GM19328 (cell line): Measurements from ENCODE around the gene RSPH9.

Experiments
- ATAC-seq: cut with Tn5 transposase; IDR thresholded peaks from one replicate; pipeline ENCODE4 v1.9.1; 2021; ENCODE audit warnings: mild to moderate bottlenecking, moderate library complexity; ENCODE audit not compliant: unreplicated experiment

The RSPH9 gene, protein sequence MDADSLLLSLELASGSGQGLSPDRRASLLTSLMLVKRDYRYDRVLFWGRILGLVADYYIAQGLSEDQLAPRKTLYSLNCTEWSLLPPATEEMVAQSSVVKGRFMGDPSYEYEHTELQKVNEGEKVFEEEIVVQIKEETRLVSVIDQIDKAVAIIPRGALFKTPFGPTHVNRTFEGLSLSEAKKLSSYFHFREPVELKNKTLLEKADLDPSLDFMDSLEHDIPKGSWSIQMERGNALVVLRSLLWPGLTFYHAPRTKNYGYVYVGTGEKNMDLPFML

DNA sequence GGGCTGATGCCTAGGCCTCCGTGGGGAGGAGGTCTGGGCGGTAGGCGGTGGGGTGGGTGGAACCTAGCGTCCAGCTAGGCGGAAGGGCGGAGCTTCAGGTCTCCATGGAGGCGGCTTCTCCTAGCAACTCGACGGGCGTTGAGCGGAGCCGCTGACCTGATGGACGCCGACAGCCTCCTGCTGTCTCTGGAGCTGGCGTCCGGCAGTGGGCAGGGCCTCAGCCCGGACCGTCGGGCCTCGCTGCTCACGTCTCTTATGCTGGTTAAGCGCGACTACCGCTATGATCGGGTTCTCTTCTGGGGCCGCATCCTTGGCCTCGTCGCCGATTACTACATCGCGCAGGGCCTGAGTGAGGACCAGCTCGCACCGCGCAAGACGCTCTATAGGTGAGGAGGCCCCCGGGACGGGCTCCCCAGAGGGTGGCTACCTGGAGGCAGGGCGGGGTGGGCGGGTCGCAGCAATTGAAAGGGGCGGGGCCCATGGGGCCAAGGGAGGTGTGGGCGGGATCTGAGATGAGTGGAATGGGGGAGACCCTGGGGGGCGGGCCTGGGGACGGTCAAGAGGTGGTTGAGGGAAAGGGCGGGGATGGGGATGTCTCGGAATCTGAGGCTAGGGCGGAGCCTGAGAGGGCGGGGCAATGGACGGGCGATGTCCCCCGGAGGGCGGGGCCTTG lies at the start of gene RSPH9:
RSPH9 (plus strand) TSS at position 97 of the 673 bp plus-strand sequence; CDS start at position 160, 63 bp downstream.
- no peak for ATAC-seq

DNA sequence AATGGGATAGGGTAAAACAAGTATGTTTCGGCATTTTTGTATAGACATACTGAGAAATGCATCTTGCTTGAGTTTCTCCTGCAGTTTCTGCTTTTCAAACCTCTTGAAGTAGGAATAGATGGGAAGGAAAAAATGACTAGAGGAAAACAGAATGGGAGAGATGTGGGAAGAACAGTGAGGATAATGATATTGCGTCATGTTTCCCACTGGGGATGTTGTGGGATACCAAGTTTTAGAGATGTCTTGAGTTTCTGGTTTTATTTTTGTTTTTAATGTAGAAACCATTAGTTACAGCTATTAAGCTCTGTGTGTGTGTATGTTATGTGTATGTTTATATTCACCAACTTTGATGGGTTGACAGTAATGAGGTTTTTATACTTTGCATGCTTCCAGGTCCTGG lies 44.2 kb upstream of the RSPH9 start:
- no peak for ATAC-seq

DNA sequence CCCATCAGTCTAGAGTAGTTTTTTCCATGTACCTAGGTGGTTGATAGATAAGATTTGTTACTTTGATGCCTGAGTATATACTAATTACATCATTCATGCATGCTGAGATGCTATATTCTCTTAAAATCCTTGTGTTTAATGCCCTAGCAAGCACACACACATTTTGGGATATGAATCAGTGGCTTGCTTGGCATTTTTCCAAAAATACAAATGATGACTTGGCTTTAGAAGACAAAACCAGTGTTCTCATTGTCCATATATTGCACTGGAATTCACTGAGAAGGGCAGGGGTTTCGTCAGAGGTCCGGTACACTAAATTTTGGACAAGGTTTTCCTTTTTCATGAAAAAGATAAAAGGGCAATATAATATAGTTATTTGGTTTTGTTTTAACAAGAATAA lies 40.7 kb upstream of the RSPH9 start:
- ATAC-seq: no peak

DNA sequence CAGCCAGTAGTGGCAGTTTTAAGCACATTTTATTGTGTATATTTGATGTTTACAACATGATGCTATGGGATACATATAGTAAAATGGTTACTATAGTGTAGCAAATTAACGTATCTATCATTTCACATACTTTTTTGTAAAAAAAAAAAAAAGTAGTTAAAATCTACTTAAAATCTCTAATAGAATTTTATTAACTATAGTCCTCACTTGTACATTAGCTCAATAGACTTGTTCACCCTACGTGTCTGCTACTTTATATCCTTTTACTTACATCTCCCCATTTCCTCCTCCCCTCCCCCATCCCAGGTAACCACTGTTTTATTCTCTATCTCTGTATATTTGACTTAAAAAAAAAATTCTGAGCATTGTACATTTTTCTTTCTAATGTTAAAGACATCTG lies 38.8 kb upstream of the RSPH9 start:
- ATAC-seq: no peak

DNA sequence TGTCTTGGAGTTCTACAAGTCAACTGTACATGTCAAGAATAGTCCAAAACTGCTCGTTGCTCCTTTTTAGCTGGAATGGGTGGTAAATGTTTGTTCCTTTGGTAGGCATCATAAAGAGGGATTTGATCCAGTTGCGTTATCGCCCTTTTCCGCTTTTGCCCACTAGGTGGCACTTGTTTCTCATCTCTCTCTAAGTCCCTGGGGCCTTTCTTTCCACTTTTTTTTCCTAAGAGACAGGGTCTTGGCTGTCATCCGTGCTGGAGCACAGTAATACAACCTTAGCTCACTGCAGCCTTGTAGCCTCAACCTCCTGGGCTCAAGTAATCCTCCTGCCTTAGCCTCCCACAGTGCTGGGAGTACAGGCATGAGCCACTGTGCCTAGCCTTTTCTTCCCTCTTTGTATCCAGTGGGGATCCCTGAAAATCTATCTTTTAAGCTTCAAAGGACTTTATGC lies 36.5 kb upstream of the RSPH9 start:
- no peak for ATAC-seq

DNA sequence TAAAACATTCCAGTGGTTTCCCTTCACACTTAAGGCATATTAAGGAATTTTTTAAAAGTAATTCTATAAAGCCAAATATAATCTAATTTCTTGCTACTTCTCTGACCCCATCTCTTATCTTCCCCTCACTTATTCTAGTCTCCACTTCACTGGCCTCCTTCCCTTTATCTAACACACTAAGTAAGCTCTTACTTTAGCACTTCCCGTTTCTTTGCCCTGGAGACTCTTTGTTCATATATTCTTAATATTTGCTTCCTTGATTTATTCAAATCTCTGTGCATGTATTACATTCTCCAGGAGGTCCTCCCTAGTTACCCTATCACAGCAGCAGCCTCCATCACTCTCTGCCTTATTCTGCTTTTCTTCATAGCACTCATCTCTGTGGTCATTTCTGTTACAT lies 36.0 kb upstream of the RSPH9 start:
- ATAC-seq: no peak

DNA sequence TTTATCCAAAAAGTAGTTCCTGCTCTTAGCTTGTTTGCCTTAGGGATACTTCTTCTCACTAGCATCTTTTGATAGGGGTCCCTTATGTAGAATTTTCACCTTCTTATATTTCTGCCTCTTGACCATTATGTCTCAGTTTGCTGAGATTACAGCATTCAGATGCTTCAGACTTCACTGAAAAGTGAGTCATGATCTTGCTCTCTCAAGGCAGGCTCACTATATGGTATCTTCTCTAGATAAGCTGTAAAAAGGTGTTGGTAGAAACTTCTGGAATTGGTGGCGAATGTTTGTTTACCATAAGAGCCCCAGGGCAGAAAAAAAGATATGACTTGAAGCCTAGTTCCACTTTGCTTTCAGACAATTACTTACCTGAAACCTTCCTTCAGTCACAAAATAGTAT lies 35.4 kb upstream of the RSPH9 start:
- ATAC-seq: no peak

DNA sequence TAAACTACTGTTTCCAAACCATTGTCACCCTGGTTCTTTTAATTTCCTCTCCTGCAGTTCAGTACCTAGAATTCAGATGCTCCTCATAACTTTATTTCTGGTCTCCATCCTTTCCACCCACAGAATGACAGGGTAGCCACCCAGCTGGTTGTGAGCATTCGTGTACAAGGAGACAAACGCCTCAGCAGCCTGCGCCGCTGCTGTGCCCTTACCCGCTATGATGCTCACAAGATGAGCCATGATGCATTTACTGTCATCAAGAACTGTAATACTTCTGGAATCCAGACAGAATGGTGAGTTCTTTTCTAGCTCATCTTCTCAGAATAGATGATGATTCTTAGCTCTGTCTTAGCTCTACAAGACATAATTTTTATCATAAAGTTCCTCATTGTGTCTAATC lies 34.4 kb upstream of the RSPH9 start:
- no peak for ATAC-seq

DNA sequence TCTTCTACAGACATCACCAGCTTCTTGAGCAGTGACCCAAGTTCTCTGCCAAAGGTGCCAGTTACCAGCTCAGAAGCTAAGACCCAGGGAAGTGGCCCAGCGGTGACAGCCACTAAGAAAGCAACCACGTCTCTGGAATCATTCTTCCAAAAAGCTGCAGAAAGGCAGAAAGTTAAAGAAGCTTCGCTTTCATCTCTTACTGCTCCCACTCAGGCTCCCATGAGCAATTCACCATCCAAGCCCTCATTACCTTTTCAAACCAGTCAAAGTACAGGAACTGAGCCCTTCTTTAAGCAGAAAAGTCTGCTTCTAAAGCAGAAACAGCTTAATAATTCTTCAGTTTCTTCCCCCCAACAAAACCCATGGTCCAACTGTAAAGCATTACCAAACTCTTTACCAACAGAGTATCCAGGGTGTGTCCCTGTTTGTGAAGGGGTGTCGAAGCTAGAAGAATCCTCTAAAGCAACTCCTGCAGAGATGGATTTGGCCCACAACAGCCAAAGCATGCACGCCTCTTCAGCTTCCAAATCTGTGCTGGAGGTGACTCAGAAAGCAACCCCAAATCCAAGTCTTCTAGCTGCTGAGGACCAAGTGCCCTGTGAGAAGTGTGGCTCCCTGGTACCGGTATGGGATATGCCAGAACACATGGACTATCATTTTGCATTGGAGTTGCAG lies 31.0 kb upstream of the RSPH9 start:
- no peak for ATAC-seq

DNA sequence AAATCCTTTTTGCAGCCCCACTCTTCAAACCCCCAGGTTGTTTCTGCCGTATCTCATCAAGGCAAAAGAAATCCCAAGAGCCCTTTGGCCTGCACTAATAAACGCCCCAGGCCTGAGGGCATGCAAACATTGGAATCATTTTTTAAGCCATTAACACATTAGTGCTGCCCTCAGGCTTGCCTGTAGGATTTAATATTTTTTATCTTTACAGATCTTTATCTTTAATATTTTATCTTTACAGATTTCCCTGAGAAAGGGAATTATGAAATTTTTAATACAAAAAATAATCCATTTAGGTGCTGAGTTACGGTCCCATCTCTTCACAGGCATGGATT lies 30.5 kb upstream of the RSPH9 start:
- no peak for ATAC-seq

DNA sequence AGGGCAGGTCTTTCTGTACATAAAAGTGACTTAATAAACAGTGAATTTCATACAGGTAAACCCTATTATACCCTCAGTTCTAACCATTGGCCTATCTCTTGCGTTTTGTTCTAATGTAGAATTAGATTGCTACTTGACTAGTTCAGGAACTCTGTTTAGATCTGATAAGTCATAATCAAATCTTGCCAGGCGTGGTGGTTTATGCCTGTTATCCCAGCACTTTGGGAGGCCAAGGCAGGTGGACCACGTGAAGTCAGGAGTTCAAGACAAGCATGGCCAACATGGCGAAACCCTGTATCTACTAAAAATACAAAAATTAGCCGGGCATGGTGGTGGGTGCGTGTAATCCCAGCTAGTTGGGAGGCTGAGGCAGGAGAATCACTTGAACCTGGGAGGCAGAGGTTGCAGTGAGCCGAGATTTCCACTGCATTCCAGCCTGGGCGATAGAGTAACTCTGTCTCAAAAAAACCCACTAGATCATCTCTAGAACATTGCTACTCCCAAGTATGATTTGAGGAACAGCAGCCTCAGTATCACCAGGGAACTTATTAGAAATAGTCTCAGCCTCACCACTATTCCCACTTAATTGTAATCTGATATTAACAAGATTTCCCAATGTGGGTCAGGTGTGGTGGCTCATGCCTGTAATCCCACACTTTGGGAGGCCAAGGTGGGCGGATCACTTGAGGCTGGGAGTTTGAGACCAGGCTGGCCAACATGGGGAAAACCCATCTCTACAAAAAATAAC lies 27.9 kb upstream of the RSPH9 start:
- ATAC-seq: no peak

DNA sequence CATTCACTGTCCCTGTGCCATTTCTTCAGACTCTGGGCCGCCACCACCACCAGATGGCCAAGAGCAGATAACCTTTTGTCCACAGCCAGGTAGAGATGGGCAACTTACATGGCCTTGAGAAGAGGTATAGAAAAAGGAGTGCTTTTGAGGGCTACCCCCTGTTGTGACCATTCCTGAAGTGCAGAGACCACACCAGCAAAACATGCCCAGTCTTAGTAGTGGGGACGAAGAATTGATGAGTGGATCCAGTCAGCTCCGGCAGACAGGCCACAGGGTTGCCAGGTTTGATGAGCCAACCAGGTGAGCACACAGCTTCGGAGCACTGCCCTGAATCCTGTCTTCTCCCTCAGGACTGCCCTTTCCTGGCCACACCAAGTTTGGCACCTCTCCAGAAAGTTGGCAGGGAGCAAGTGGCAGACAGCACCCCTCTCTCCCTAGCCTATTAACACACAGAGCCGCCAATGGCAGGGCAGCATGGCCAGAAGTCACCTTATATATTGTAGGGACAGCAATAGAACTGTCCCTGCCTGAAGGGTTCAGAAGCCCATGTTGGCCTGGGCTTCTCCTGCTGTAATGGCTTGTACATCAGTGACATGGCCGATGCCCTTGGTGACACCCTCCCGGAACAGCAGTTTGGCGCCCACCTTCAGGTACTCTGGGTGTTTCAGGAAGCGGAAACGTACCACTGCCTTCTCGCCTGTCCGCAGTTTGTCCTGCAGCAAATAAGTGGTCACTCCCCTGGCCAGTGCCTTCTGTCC lies 23.6 kb upstream of the RSPH9 start:
- no peak for ATAC-seq

DNA sequence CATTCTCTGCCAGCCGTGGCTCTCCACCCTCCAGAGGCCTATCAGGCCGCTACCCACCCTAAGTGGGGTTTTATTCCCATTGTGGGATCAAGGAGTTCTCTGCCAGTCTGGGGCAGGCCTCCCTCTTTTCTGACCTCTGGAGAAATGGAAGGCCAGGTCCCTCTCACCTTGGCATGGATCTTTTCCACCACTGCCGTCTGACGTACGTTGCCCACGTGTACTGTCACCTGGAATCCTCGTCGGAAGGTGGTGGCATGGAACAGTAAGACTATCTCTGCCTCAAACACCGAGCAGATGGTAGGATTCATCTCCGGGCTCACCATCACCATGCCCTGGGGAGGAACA lies 23.0 kb upstream of the RSPH9 start:
- no peak for ATAC-seq

DNA sequence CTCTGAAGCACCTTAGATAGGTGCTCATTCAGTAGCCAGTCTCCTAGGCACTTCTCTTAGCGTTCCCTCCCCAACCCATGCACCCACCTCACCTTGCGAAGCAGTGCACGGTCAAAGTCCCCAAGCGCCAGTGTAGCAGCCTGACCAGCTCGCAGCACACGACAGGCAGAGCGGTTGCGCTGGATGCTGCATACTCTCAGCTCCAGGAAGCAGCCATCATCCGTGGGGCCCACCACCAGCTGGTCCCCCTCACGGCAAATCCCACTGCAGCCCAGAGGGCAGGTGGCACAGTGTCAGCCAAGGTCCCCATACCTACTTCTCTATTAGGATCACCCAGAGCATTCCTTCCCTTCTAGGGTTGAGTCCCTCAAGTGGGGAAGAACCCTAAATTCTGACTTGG lies 22.3 kb upstream of the RSPH9 start:
- no peak for ATAC-seq

DNA sequence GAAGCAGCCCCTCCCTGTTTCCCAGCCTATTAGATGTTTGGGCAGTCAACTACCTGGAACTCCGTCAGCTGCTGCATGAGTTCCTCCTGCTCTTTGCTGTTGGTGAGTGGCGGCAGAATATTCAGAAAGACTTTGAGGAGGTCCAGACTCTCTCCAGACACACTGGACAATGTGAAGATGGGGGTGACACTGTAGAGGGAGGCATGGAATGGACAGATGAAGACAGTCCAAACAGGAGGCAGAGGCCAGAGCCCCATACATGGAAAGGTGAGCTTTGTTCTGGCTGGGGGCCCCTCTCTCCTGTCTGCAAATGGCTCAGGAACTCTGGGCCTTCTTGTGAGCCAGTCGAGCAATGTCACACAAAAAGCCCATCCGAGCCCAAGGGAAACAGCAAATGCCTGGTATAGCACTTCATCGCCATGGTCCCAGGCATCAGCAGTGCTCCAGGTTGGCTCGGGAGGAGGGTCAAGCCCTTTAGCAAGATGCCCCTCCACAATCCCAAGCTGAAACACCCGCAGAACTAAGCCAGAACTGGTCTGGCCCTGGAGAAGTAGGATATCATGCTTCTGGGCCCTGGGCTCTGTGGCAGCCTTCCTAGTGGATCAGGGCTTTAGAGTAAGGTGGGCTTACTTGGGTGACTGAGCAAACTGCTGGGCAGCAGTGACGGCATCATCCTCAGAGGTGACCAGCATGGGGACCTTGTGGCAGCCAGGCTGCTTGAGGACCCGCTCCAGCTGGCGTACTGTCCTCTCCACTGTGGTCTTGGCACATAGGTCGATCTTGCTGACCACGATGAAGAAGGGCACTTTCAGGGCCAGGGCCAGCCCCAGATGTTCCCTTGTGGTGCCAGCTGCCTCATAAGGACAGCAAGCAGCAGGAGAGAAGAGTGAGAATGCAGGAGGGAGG lies 20.7 kb upstream of the RSPH9 start:
- ATAC-seq: no peak

DNA sequence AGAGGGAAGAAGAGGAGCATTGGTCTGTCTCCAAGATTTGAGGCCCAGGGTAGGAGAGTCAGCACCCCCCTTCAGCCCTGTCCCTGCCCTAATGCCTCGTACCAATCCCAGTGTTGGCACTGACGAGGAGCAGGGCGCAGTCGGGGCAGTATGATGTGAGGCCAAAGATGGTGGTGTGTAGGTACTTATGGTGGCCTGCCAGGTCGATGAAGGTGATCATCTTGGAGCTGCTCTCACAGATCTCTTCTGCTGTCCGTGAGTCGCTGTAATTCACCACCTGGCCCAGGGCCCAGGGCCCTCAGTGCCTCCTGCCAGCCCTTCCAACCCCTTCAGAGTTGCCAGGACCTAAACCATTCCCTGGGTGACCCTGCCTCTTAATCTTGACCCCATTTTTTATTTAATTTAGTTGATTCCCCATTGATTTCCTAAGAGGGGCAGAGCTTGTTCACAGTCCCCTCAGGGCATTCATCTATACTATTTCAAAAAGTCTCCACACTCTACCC lies 20.0 kb upstream of the RSPH9 start:
- no peak for ATAC-seq

DNA sequence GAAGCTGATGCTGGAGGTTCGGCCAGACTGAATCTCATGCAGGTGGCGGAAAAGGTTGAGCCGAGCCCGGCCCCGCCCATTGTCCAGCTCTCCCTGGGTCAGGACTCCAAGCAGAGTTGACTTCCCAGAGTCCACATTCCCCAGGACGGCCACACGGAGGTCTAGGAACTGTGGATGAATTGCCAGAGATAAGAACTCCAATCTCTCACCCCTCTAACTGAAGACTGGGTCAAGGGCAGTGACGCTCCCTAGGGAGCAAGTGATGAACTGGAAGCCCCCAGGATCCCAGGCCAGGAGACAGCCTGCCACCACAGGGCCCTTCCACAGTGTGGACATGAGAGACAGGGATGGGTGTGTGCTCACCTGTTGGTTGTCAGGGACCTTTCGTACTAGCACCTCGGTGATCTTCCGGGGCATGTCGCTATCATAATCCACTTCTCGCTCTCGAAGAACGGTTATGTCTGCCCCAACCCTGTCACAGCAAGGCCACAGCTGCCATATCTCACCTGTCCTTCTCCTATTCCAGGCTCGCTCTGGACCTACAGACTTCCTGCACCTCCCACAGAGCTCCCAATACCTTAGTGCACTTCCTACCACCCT lies 19.3 kb upstream of the RSPH9 start:
- ATAC-seq: no peak

DNA sequence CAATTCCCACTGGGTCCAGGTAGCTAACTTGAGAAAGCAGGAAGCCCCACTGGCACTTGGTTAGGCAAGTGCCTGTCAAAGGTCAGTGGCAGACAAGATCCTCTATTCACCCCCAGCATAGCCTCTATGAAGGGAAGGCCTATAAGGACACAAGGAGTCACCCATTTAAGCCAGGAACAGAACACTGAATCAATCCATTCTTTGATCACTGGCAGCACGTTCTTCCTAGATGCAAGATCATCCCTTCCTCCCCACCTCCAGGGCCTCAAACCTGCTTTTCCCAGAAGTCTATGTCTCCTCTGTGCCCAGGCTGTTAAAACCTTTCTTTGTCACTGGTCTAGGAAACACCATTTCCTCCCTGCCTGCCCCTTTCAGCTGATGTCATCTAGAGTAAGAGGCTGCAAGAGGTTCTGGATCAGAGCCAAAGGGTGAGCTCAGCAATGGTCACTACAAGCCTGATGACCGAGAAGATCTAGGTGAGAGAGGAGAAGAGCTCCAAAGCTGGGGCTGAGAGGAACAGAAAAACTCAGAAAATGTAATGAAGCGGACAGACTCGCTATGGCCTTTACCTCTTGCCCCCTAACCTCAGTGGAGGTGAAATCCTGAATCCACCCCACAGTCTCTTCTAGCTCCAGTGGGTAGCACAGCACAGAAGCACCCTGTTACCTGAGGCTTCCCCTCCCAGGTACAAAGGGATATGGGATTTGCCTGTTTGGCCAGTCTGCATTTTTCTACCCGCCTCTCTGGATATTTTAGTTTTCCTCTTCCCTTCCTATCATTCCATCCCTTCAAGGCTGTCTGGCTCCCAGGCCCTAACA lies 17.6 kb upstream of the RSPH9 start:
- ATAC-seq: no peak
